ENCODE data around the gene PER2. TPM values are rescaled to one million over a fixed set of nuclear protein-coding genes. Genes with fewer than 3 reads are reported as not detected.
A peak's percentile ranks its signal among the peaks of the same experiment; 100 is the strongest.

Gene PER2
- total RNA-seq, 1 donor from 2014 or later = 21.6 TPM

DNA sequence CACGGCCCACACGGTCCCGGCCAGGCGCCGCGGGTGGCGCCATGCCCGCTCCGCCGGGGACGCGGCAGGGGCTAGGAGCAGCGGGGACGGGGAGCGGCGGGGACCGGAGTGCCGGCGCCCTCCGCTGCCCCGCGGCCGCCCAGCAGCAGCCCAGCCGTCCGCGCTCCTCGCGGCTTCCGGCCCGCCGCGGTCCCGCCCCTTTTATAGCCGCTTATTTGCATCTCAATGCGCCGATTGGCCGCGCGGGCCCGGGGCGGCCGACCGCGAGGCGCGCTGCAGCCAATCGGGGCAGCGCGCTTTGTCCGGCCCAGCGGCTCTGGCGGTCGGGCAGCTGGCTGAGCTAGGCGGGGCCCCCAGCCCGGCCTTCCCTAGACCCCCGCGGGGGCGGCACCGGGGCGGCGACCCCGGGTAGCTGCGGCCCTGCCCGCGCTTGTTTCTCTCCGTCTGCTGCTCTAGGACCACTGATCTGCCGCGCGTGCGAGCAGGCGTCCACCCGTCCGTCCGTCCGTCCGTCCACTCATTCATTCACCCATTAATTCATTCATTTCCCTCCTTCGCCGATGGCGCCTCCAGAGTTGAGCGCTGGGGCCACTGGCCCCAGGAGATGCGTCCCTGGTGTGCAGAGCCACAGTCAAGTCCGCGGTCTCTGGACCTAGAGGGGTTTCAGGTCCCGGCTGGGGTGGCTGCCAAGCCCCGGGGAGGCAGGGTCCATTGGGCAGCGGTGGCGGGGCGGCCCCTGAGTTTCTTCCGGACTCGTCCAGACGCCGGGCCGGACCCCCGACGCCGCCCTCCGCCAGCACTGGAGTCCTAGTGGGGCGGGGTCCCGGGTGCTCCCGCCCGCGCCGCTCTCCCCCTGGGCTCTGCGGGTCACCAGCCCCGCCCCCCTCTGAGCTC, 48.3 kb downstream of the PER2 start, which contains the start of gene HES6:
TSS of gene HES6 (minus strand) at position 176 of the 894 bp plus-strand sequence. CDS start at position 43, 133 bp downstream.
- DNase-seq (ENCODE audit: low spot score in 2 of 2) = peak; percentile 62 to 95

GRCh38 chr2:238239543-238239862, 48.9 kb downstream of the PER2 start:
- peak in 1 of 3 experiments; percentile 12 for TF ChIP-seq CTCF (IDR thresholded peaks at IDR 0.05)
- Histone ChIP-seq H3K4me3 (peak overlapping the region; percentile 67 to 92), H3K36me3 (peaks cover 0 to 6% of the 10 kb centered on the region in 2 donors), H3K4me1 (peaks cover 0 to 23% of the 10 kb centered on the region in 2 donors), H3K27me3 (peaks cover 3% of the 10 kb centered on the region), H3K27ac (peak overlapping the region in 1 of 2 donors; percentile 60), H3K9me3 (no peaks in the 10 kb centered on the region)
- intact Hi-C loops (cut with DNase I) = no loop called here
- no peak for DNase-seq (ENCODE audit: low spot score in 2 of 2)

More for the DNA sequence above, 48.3 kb downstream of the PER2 start, which contains the start of gene HES6:
- H3K4me3 ChIP-seq = peak within 1 kb of the TSS; percentile 67 to 92
- intact Hi-C loops (cut with DNase I) = loop anchor here (1.0 to 5.0 kb wide), 5 partner anchors 37 to 383 kb away; partner anchors contain the start of genes ILKAP, PER2, RAMP1 and SCLY
- peaks cover 0 to 23% of the 10 kb centered on the region in 2 donors for H3K4me1 ChIP-seq
- no peaks in the 10 kb centered on the region for H3K9me3 ChIP-seq
- H3K27me3 ChIP-seq = peaks cover 3% of the 10 kb centered on the region
- TF ChIP-seq CTCF (IDR thresholded peaks at IDR 0.05) = no peak
- H3K36me3 ChIP-seq = peaks cover 1 to 11% of the 10 kb centered on the region in 2 donors
- H3K27ac ChIP-seq = peak within 1 kb of the TSS; percentile 64 to 79

- H3K27me3 ChIP-seq = peaks cover 3% of the 10 kb centered on the region
- DNase-seq (ENCODE audit: low spot score in 2 of 2) = no peak
- intact Hi-C loops (cut with DNase I) = no loop called here
- H3K4me1 ChIP-seq = peaks cover 0 to 23% of the 10 kb centered on the region in 2 donors
- H3K36me3 ChIP-seq = peaks cover 0 to under 1% of the 10 kb centered on the region in 2 donors
- no peaks in the 10 kb centered on the region for H3K9me3 ChIP-seq
- no peak for TF ChIP-seq CTCF (IDR thresholded peaks at IDR 0.05)
- H3K27ac ChIP-seq = no peak overlapping the region
- H3K4me3 ChIP-seq = peak overlapping the region; percentile 67 to 92
Observed at GRCh38 chr2:238238766-238239542, 49.5 kb downstream of the PER2 start.

DNA sequence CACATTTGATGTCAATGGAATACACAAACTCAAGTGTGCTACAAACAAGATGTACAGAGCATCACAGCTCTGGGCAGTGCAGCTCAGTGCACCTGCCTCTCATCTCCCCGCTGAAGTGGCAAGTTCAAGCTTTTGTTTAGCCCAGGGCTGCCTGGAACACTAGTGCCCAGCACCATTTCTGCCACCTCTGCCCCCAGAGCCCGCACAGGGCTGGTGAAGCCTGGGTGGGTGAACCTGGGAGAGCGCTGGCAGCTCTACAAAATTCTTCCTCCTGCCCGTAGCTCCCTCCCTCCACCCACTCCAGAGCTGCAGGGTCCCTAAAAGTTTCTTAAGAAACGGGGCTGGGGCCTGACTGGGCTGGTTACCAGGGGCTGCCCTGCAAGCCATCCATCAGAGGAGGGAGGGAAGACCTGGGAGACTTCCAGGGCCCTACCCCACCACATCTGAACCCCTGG, 50.1 kb downstream of the PER2 start:
- intact Hi-C loops (cut with DNase I) = no loop called here
- no peak for TF ChIP-seq CTCF (IDR thresholded peaks at IDR 0.05)
- no peaks in the 10 kb centered on the region for H3K9me3 ChIP-seq

GRCh38 chr2:238237431-238238135, 50.8 kb downstream of the PER2 start:
- TF ChIP-seq CTCF (IDR thresholded peaks at IDR 0.05) = no peak
- no peak for DNase-seq (ENCODE audit: low spot score in 2 of 2)
- Histone ChIP-seq H3K4me1 (peaks cover 0 to 20% of the 10 kb centered on the region in 2 donors), H3K27me3 (peaks cover 3% of the 10 kb centered on the region), H3K27ac (no peak overlapping the region), H3K36me3 (no peaks in the 10 kb centered on the region), H3K9me3 (no peaks in the 10 kb centered on the region), H3K4me3 (no peak overlapping the region)
- intact Hi-C loops (cut with DNase I) = no loop called here

More for the DNA sequence above, 50.1 kb downstream of the PER2 start:
- H3K27me3 ChIP-seq = peaks cover 3% of the 10 kb centered on the region
- DNase-seq (ENCODE audit: low spot score in 2 of 2) = no peak
- peaks cover 0 to 23% of the 10 kb centered on the region in 2 donors for H3K4me1 ChIP-seq
- H3K4me3 ChIP-seq = no peak overlapping the region
- no peaks in the 10 kb centered on the region for H3K36me3 ChIP-seq
- H3K27ac ChIP-seq = no peak overlapping the region
